HepG2 (cell line): Measurements from ENCODE around the gene LRRC3C. TPM values are rescaled to one million over a fixed set of nuclear protein-coding genes. Genes with fewer than 3 reads are reported as not detected.

Source experiments
- ATAC-seq: fragments of 200-7000 bp; cut with Tn5 transposase; 3 replicates; pipeline ENCODE4 v1.9.1; 2020; ENCODE audit warnings: mild to moderate bottlenecking, moderate library complexity
- BruUV-seq: library from RNA; stranded (reverse); fragments of 400-500 nt; replicated peaks from 2 replicates; lab custom pipeline; 2021; lab: Mats Ljungman, UMichigan
- CTCF ChIA-PET: fragments of 300-600 bp; formaldehyde crosslinking; extraction: SDS; loops from one replicate; lab custom pipeline; 2021; ENCODE audit warnings: low total read pairs, inconsistent platforms, low intra/inter-chr PET ratio; lab: Yijun Ruan, JAX
- POLR2A ChIA-PET: fragments of 350-600 bp; sonication (Branson Sonifier 250); formaldehyde crosslinking; loops from one replicate; lab custom pipeline; 2020; ENCODE audit warnings: antibody characterized with exemption, inconsistent platforms; lab: Yijun Ruan, JAX
- DNase-seq: peaks from one replicate; pipeline ENCODE4 v3.0.0-alpha.2; 2015; ENCODE audit warnings: low spot score
- FAIRE-seq: peaks from 3 replicates; lab custom pipeline; 2011; peaks lifted over from hg19 to GRCh38; lab: Jason Lieb, UNC
- H2AFZ ChIP-seq: one replicate; pipeline ENCODE4 v1.6.1; 2011; ENCODE audit warnings: low read length, inconsistent platforms
- H3K27ac ChIP-seq: fragments of 300-600 bp; 3 replicates; pipeline ENCODE4 v1.8.0; 2011; ENCODE audit warnings: mixed run types, mild to moderate bottlenecking, mixed read lengths, low read length, inconsistent platforms; ENCODE audit not compliant: insufficient read depth; ENCODE audit errors: extremely low read length
- H3K27me3 ChIP-seq, 2 experiments: fragments of 200-600 bp in 1 of 2; 2 replicates in 1 of 2; 3 replicates in 1 of 2; pipeline versions ENCODE4 v1.6.0 to v1.8.0; 2011; ENCODE audit warnings: low read length in 2 of 2, mild to moderate bottlenecking in 2 of 2, moderate library complexity in 2 of 2, inconsistent platforms in 1 of 2; ENCODE audit not compliant: insufficient read depth in 2 of 2, control insufficient read depth in 1 of 2
- H3K36me3 ChIP-seq, 2 experiments: fragments of 200-600 bp in 1 of 2; replicated peaks in 1 of 2; 2 replicates in 1 of 2; 3 replicates in 1 of 2; pipeline versions ENCODE4 v1.5.1 to v1.8.0; 2011; ENCODE audit warnings: low read length in 2 of 2, inconsistent platforms in 1 of 2; ENCODE audit not compliant: insufficient read depth in 2 of 2, control insufficient read depth in 1 of 2
- H3K4me1 ChIP-seq: 2 replicates; pipeline ENCODE4 v1.5.1; 2012; ENCODE audit warnings: low read length, inconsistent platforms; ENCODE audit not compliant: insufficient read depth
- H3K4me2 ChIP-seq: 2 replicates; pipeline ENCODE4 v1.6.0; 2011; ENCODE audit warnings: low read depth, low read length, inconsistent platforms
- H3K4me3 ChIP-seq, 3 experiments: fragments of 200-600 bp in 1 of 3; sonication (generic), shearing (Covaris generic) in 1 of 3; replicated peaks in 1 of 3; 2 replicates each; pipeline ENCODE4 v1.5.1; 2011 to 2016; ENCODE audit warnings: low read length in 3 of 3, inconsistent platforms in 2 of 3, low read depth in 2 of 3, mild to moderate bottlenecking in 2 of 3, control low read depth in 1 of 3, mixed read lengths in 1 of 3; ENCODE audit not compliant: insufficient read depth in 1 of 3
- H3K79me2 ChIP-seq: one replicate; pipeline ENCODE4 v1.6.1; 2011; ENCODE audit warnings: low read length, inconsistent platforms; ENCODE audit not compliant: insufficient read depth
- H3K9ac ChIP-seq: 2 replicates; pipeline ENCODE4 v1.6.0; 2011; ENCODE audit warnings: mild to moderate bottlenecking, low read depth, low read length, inconsistent platforms; ENCODE audit not compliant: insufficient read depth
- H3K9me3 ChIP-seq: 2 replicates; pipeline ENCODE4 v1.5.1; 2012; ENCODE audit warnings: mild to moderate bottlenecking, low read length
- H4K20me1 ChIP-seq: 2 replicates; pipeline ENCODE4 v1.6.0; 2011; ENCODE audit warnings: inconsistent platforms, mild to moderate bottlenecking, low read length, moderate library complexity; ENCODE audit not compliant: insufficient read depth
- MEIS2 ChIP-seq: sonication (generic); formaldehyde crosslinking; IDR thresholded peaks from 2 replicates; pipeline ENCODE4 v1.9.0; 2021; ENCODE audit warnings: mild to moderate bottlenecking, missing genetic modification reagents
- ZBTB7B ChIP-seq: sonication (generic); formaldehyde crosslinking; IDR thresholded peaks from 2 replicates; pipeline ENCODE4 v1.4.0; 2020; ENCODE audit warnings: missing genetic modification reagents
- ZNF367 ChIP-seq: sonication (generic); formaldehyde crosslinking; IDR thresholded peaks from 2 replicates; pipeline ENCODE4 v1.4.0; 2020; ENCODE audit warnings: missing genetic modification reagents, borderline replicate concordance
- ZNF790 ChIP-seq: sonication (generic); formaldehyde crosslinking; IDR thresholded peaks from 2 replicates; pipeline ENCODE4 v1.8.0; 2022; ENCODE audit warnings: missing genetic modification reagents, mild to moderate bottlenecking, borderline replicate concordance
- WGBS: methylation state at CpG from one replicate; pipeline ENCODE4 v1.1.6; 2017; ENCODE audit warnings: low lambda C conversion rate; 5-methylcytosine and 5-hydroxymethylcytosine counted together
- in situ Hi-C: cut with HindIII; loops from 2 replicates; pipeline ENCODE4 v1.10.0; 2017; ENCODE audit warnings: low pct_unique_long_range_greater_than_20kb; ENCODE audit not compliant: extremely low pct_ligation_motif_present
- intact Hi-C: fragments of 100-400 bp; cut with micrococcal nuclease; formaldehyde crosslinking; loops from one replicate; pipeline ENCODE4 v1.10.0; 2022; ENCODE audit not compliant: unreplicated experiment
- polyA plus RNA-seq, 8 experiments: library from polyadenylated mRNA; depleted of rRNA in 3 of 8; stranded (reverse) in 7 of 8; unstranded in 1 of 8; fragments of >200 nt; fragmentation: Illumina TruSeq in 4 of 8; extraction: Trizol in 4 of 8; gene quantifications; 2 replicates each; pipeline versions ENCODE4 v1.2.1 to v1.2.3, GENCODE V29; 2011 to 2016; ENCODE audit warnings: low read depth in 4 of 8, missing spikeins in 1 of 8, mixed read lengths in 1 of 8; ENCODE audit not compliant: insufficient read depth in 1 of 8
- total RNA-seq, 5 experiments: library from RNA; depleted of rRNA; stranded (reverse); fragments of >200 nt; fragmentation: Illumina TruSeq; extraction: Trizol; gene quantifications; 2 replicates each; pipeline ENCODE4 v1.2.3, GENCODE V29; 2016; ENCODE audit warnings: low read depth in 1 of 5

Gene LRRC3C
- total and polyA plus RNA-seq, 2 of the 13 experiments (the other 11 are each of a cell fraction or from before 2014, with no cell fraction given), result 0.17 TPM; not detected in 1

GRCh38 chr17:39928858-39929645 is 1.5 kb downstream of the LRRC3C start:
- H3K4me1 ChIP-seq, result peaks cover 56% of the 10 kb centered on the region
- H3K4me2 ChIP-seq, result peak overlapping the region; percentile 97
- intact Hi-C loops (loop anchor here (10.0 kb wide), 1 partner anchor 176 kb away; the partner anchor contains the start of gene NR1D1), in situ Hi-C loops (no loop called here)
- BruUV-seq, result no TSS peak
- POLR2A ChIA-PET, result interaction anchor here (1.3 to 1.8 kb wide), 2 partner anchors 24 to 190 kb away, joined by 3 read pairs; no protein-coding TSS in a partner anchor
- H3K9me3 ChIP-seq, result no peaks in the 10 kb centered on the region
- CTCF ChIA-PET, result no interaction called here
- TF ChIP-seq ZBTB7B (CRISPR knock-in tag) (peak; percentile 43; the same call in 1 of the 2 replicates), MEIS2 (CRISPR knock-in tag) (peak; percentile 37; the same call in 1 of the 2 replicates), ZNF790 (CRISPR knock-in tag) (0 out of 2 replicates have a peak, but pooled peaks have one; percentile 35), ZNF367 (CRISPR knock-in tag) (no peak)
- peak overlapping the region; percentile 93 for H3K27ac ChIP-seq
- 0 out of 5 replicates have a peak, but pooled peaks cover 0 to 4% of the 10 kb centered on the region in 2 experiments for H3K36me3 ChIP-seq
- peaks cover 31% of the 10 kb centered on the region for H3K79me2 ChIP-seq
- H3K4me3 ChIP-seq, result peak overlapping the region; percentile 72 to 96 (median 90)
- no peak for ATAC-seq
- H4K20me1 ChIP-seq, result peaks cover 5% of the 10 kb centered on the region; the same call in 1 of the 2 replicates
- H3K9ac ChIP-seq, result peak overlapping the region; percentile 90
- DNase-seq, result no peak
- FAIRE-seq, result no peak
- H2AFZ ChIP-seq, result no peak overlapping the region
- H3K27me3 ChIP-seq, result no peaks in the 10 kb centered on the region; a peak in 1 of 5 replicates
- WGBS, result 40% methylated on average over 8 of the region's 8 CpGs
